Activated T-cell treated with anti-CD3 and anti-CD28 coated beads for 24 hours (primary cell): ENCODE data around the gene ANKRD39.
A peak's percentile ranks its signal among the peaks of the same experiment; 100 is the strongest.
"Not testable (repeated sequence)": the region's sequence is repeated elsewhere in the genome, so short reads cannot be mapped to it uniquely, and the experiment has no call there.

Source experiments
- DNase-seq: peaks from one replicate; pipeline ENCODE4 v3.0.0-alpha.2; 2020; ENCODE audit warnings: low read depth

Gene ANKRD39, protein sequence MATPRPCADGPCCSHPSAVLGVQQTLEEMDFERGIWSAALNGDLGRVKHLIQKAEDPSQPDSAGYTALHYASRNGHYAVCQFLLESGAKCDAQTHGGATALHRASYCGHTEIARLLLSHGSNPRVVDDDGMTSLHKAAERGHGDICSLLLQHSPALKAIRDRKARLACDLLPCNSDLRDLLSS

DNA sequence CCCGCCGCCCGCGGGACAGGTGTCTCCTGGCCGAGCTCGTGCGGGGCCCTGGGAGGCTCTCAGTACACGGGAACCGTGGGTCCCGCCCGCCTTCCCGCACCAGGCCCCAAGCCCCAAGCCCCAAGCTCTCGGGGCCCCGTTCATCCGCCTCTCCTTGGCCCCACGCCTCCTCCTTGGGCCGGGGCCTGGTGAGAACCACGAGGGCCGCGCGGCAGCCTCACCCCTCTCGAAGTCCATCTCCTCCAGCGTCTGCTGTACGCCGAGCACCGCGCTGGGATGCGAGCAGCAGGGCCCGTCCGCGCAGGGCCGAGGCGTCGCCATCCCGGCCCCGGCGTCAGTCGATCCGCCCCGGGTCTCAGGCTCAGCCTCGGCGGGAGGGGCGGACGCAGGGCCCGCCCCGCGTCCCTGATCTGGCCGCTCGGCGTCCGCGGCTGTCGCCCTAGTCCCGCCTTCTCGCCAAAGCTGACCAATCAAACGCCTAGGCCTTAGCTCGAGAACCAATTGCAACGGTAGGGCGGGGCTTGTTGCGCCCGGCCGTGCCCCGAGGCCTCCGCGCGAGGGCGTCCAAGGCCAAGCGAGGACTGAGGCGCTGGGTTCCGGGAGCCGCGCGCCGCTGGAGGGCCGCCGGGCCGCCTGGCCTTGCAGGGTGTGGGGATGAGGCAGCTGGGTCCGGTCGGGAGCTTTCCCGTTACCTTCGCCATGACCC, at the start of gene ANKRD39:
ANKRD39 (minus strand) TSS at position 350 of the 706 bp plus-strand sequence; CDS start at position 321, 29 bp downstream.
- peak; percentile 97 for DNase-seq

DNA sequence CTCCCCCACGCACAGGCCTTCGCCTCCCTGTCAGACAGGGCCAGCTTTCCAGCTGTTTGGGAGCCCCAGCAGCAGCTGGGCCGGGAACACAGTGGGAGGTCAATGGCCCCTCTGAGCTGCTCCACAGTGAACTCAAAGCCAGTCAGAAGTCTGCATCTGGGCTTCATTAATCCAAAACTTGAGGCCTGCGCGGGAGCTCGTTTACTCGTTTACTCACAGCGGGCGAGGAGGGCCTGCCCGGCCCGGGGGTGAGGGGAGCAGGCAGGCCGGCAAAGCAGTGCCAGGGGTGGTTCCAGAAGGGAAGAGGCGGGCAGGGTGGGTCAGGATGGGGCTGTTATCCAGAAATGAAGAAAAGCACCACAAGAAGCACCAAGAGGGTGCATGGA, 48.9 kb upstream of the ANKRD39 start:
- no peak for DNase-seq

DNA sequence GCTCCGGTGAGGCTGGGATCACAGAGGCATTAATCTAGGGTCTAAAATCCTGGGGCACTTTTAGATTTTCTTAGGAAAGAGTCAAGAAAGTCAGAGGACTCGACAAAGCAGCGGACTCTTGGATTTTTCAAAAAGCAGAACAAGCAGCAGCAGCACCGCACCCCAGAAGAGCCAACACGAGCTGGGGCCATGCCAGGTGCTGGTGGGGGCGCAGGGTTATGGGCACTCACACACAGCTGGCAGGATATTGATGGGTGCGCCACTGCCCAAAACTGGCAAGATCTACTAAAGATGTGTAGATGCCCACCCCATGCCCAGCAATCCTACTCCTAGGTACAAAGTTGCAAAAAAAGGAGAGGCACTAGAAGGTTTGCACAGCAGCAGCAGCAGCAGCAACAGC, 46.0 kb upstream of the ANKRD39 start:
- DNase-seq = no peak

DNA sequence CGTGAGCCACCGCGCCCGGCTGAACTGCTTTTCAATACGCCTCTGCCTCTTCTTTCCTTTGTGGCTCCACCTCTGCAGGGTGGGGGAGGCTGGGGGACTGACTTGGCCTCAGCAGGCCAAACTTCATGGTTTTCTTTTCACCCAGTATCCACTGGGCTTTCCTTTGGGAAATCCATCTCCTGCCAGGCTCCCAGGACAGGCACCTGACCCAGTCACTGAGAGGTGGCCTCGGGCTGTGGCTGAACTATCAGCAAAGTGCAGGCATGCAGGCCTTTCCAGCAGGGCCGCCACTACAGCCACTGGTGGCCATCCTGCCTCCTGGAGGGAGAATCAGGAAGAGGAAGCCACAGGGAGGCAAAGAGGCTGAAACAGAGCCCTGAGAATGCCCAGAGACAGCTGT, 45.5 kb upstream of the ANKRD39 start:
- DNase-seq = no peak

DNA sequence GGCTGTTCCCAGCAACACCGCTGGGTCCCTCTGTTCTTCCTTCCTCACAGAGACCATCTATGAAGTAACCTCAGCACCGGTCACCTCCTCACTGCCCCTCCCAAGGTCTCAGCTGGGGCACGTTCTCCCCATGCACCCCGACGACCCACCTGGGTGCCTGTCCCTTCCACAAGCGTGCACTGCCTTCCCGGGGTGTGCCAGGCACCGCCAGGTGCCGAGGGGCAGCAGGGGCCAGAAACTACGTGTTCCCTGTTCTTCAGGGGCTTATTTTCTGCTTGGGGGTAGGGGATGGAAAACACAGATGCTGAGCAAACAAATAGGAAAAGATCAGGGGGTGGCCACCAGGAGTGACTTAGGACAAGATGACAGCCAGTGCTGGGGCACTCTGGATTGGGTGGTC, 42.4 kb upstream of the ANKRD39 start:
- DNase-seq = no peak

DNA sequence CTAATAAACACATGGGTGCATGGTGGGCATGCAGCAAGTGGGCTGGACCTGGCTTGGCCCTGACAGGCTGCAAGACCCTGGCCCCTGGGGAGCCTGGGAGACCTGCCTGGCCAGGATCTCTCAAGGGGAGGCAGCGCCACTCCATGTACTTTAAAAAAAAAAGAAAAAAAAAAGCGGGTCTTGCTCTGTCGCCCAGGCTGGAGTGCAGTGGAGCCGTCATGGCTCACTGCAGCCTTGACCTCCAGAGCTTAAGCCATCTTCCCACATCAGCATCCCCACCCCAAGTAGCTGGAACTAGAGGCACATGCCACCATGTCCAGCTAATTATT, 41.6 kb upstream of the ANKRD39 start:
- DNase-seq = no peak

DNA sequence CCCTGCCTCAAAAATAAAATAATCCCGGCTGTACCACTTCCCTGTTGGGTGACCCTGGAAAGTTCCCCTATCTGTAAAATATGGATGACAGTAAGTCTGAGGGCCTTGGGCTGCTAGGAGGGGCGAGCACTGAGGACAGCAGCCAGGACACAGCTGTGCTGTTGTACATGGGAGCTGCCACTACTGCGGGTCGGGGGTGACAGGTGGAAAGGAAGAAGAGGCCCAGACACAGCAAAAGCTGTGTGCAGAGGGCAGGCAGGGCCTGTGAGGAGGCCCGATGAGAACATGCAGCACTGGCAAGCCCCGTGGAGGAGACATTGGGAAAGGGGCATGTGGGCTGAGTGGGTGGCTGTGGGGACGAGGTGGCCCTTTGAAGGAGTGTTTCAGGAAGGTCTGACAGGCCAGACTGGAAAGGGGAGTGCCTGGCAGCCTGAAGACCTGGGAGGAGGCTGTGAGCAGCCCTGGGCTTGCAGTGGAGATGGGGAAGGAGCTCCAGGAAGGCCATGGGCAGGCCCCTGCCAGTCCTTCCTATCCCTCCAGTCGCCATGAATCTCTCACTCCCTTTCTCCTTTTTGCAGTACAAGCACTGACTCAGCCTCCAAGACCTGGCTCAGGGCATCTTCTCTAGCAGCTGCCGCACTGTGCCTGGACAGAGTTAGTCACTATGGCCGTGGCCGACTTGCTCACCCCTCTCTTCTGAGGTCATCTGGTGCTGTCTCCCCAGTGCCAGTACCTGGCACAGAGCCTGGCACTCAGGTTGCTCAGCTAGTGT, 41.0 kb upstream of the ANKRD39 start:
- no peak for DNase-seq

DNA sequence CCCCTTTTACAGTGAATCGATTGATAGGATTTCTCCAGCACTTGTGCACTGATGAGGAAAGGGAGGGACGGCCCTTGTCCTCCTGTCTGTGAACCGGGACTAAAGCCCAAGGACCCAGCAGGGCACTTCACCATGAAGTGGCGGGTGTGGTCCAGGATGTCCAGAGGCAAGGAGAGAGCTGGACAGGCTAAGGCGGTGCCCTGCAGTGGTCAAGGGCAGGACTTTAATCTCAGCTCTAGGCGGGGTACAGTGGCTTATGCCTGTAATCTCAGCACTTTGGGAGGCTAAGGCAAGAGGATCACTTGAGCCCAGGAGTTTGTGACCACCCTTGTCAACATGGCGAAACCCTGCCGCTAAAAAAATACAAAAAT, 40.3 kb upstream of the ANKRD39 start:
- DNase-seq = no peak

DNA sequence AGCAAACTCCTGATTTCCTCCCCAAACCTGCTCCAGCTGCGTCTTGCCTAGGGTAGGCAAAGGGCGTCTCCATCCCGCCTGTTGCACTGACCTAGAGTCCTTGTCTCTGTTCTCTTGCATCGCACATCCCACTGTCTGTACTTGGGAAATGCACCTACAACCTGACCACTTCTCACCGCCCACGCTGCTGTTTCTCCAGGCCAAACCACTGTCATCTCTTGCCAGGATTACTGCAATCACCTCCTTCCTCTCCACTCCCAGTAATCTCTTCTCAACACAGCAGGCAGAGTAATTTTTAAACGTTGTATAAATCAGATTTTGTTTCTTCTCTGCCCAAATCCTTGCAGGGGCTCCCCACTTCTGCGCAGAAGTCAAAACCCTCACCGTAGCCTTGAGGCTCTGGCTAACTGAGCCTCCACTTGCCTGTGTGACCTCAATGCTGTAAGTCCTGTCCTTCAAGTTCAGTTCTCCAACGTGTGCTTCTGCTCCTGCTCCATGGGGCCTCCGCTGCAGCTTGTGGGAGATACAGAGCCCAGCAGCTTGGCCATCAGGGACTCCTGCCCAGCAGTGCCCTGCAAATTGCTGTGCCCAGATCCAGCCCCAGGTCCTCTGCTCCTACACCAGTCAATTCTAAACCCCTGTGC, 39.8 kb upstream of the ANKRD39 start:
- no peak for DNase-seq

DNA sequence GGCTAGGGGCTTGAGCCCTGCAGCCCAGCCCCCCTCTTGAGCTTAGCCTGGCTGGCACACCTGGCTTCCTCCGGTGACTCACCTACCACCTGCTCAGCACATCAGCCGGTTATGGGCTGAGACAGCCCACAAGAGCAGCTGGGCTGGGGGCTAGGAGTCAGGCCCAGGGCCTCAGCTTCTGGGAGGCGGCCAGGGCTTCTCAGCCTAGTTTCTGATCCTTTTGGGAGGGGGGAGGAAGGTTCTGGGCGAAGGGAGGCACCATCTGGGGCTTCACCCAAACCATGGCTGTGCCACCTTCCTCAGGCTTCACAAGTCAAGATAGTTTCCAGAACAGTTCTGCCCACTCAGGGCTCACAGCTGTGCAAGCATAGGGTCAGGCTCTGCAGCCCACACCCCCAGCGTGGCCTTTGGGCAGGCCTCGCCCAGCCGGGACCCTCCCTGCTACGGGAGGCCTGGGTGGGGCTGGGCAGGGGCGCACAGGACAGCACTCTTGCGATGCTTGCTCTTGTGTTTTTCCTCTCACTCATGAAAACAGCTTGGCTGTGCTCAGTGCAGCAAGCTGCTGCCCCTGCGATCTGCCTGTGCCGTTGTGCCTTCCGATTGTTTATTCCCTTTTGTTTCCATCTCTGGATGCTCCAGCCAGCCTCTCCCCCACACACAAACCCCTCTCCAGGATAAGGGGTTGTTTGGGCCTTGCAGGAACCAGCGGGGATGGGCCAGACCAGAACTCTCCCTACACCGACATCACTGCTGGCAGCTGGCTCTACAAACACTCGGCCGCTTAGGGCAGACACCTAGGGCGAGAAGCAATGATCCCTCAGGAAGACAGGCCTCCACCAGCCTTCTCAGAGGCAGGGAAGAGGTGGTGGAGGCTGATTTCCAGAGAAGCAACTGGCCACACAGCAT, 38.2 kb upstream of the ANKRD39 start:
- DNase-seq = no peak

DNA sequence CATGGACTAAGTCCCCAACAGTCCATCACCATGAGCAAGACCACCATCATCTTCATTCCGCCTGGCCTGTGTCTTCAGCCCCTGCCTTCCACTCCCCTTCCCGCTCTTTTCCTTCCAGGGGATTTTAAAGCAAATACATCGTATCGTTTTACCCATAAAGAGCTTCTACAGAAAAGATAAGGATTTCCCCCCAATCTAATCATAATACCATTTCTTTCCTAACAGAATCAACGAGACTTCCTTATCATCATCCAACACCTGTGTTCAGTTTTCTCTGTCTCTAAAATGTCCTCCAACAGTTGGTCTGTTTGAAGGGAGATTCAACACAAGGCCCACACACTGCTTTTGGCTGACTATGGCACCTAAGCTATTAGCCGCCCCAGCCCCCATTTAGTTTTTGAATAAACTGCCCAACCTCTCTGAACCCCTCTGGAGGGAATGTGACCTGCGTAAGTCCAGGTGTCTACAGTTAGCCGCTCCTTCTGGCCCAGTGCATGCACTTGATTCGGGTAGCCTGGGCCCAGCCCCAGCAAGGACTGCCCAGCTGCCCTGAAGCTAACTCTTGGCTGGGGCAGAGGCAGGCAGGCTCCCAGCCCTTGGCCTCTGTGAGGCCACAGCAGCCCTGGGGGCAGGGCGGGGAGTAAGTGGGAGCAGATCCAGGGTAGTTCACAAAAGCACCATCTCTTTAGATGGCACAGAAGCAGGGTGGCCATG, 37.4 kb upstream of the ANKRD39 start:
- DNase-seq = no peak

DNA sequence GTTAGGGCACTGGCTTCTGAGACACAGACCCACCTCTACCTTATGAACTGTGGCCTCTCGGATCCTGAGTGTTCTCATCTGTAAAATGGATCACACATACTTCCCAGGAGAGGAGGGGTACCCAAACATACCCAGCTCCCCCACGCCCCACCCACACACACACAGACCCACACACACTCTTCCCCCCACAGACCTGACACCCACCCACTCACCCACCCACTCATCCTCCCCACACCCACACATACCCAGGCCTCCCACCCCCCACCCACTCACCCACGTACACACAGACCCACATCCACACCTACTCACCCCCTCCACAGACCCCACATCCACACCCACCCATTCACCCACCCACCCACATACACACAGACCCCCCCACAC, 36.3 kb upstream of the ANKRD39 start:
- no peak for DNase-seq

DNA sequence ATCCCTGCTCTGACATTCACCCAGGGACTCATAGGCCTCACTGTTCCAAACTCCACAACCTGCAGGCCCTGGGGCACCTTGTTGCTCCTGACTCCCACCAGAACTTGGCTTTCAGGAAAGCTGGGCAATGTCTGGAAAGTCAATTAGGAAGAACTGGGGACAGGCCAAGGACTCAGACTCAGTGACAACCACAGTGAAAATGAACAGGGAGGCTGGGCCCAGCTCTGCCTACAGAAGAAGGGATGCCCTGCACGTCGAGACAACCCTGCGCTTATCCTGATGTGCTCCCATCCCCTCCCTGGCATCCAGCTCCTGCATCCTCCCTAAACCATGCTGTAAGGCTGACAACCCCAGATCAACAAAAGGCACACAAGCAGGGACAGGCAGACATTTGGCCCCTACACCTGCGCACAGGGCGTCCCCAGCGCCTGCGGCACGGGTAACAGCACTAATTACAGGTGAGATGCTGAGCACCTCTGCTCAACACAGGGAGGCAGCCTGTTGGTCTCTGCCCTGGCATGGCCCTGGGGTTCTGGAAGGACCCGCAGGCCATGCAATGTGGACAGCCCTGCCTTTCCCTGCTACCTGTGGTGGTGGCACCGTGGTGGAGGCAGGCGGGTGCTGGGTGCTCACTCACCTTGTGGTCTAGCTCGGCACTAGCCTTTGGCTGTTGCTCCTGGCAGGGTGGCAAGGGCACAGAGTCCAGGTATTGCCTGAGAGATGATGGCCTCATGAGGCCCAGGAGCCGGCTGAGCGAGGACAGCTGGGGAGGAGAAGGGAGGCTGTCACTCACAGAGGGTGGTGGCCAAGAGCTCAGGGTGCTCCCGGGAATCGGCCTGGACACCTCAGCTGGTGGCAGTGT, 35.7 kb upstream of the ANKRD39 start:
- no peak for DNase-seq

DNA sequence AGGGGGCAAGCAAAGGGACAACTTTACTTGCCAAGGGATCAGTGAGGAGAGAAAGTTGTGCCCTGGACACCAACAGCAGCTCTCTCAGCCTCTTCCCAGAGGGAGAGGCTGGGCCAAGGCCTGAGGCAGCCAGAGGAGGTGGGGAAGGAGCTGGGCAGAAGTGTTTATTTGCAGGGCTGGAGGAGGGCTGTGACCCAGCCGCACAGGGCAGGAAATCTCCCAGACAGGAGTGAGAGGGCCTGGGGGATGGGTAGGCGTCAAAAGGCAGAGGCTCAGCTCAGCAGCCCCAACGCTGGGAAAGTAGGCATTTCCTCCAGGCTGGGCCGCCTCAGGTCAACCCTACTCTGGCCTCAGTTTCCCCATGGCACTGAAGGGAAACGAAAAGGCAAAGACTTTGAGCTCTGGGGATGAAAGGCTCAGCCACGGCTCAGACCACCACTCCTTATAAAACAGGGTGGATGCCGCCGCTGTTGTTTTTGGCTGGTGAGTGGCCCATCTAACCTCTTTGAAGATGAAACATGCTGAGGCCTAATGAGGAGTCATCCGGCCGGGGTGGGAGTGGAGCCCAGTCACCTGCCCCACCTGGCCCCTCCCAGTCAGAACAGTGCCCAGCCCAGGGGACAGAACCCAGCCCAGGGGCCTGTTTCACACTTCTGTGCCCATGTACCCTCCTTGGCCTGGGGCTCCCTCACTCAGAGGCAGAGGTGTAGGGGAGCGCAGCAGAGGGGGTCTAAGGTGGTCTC, 33.9 kb upstream of the ANKRD39 start:
- DNase-seq = no peak

DNA sequence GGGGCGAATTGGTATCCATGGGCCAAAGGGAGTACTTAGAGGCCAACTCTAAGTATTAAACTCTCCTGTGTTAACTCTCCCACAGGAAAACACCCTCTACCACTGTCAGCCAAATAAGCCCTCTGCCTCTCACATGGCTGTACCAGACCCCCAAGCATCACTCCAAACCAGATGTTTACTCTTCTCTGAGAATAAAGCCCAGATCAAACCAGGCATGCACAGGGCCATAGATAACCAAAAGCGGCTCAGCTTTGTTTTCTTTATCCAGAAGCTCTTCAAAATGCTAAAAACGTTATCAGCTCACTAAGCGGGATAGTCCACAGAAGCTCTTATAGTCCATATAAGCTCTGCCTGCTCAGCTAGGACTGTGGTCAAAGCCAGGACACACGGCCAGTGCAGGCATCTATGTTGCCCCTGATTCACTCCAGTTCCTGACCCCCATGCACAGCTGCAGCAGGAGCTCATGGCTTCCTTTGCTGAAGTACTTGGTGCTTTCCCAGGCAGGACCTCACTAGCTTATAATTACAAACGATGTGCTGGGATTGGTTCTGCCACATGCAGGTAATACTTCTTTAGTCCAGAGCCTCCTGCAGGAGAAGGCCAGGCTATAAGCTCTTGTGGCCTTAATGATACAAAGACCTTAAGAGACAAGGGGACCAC, 33.0 kb upstream of the ANKRD39 start:
- DNase-seq = no peak

DNA sequence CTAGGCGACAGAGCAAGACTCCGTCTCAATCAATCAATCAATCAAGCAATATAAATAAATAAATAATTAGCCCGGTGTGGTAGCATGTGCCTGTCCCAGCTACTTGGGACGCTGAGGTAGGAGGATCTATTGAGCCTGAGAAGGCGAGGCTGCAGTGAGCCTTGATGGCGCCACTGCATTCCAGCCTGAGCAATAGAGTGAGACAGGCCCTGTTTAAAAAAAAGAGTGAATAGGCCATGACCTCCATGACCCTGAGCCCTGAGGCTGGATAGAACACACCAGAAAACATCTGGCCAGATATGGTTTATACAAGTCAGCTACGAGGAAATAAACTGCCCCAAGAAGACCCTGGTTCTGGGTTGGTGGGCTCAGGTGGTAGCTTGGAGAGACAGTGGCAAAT, 32.4 kb upstream of the ANKRD39 start:
- no peak for DNase-seq

DNA sequence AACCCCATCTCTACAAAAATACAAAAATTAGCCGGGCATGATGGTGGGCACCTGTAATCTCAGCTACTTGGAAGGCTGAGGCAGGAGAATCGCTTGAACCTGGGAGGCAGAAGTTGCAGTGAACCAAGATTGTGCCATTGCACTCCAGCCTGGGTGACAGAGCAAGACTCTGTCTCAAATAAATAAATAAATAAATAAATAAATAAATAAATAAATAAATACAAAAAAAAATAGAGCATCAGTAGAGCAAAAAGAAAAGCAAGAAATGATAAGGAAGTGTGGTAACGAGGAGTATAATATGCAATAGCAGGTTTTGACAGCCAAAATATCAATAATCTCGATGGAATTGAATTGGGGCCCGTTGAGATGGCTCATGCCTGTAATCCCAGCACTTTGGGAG, 31.7 kb upstream of the ANKRD39 start:
- DNase-seq = not testable (repeated sequence)

DNA sequence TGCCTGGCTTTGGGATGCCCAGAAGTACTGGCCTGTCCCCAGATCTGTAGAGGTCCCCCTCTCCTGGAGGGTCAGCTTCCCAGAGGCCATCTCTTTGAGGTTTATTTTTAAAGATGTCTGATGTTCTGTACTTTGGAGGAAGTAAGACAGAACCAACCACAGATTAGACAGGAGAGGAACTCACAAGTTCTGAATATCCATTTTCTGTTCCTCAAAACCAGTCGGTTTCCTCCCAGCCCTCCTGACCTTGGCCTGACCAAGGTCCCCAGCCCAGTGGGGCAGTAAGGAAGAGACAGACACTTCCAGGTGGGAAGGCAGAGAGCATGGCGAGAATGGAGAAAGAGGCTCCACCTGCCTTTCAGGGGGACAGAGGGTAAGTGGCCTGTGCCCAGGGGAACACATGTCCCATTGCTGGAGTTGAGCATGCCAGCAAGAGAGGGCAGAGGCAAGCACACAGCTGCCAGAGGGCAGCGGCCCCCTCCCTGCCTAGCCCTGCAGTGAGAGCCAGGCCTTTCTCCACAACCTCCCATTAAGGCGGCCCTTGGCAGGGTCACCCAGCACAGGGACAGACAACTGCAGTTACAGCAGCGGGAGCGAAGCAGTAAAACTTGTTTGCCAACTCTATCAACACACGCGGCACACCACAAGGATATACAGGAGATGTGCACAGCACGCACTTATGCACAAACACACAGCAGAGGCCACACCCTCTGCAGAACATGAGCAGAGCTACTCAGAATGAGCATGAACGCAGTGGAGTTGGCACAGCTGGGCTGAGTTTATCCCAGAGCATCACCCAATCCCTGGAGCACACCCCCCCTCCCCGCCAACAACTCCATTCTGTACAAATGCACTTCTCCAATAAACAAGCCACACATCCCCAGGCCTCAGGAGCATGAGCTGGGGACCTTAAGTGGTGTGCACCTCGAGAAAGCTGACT, 30.5 kb upstream of the ANKRD39 start:
- DNase-seq = no peak
